Measurements from ENCODE around the gene HSPA1B.
"Not testable (repeated sequence)": the region's sequence is repeated elsewhere in the genome, so short reads cannot be mapped to it uniquely, and the experiment has no call there.

The HSPA1B gene

GRCh38 chr6:31831350-31832215 is 4.0 kb downstream of the HSPA1B start:
- no peaks in the 10 kb centered on the region for H3K27me3 ChIP-seq (ENCODE audit: control insufficient read depth, insufficient read depth, low read length)
- no peak overlapping the region for H3K9ac ChIP-seq (ENCODE audit: low read length)
- peaks cover 17% of the 10 kb centered on the region for H3K36me3 ChIP-seq (ENCODE audit: control insufficient read depth, insufficient read depth, low read length)
- H3K27ac ChIP-seq (ENCODE audit: low read depth, low read length), result no peak overlapping the region
- H3K4me1 ChIP-seq (ENCODE audit: control insufficient read depth, insufficient read depth, low read length), result peaks cover 12% of the 10 kb centered on the region; the same call in 1 of the 2 replicates
- no peaks in the 10 kb centered on the region for H3K9me3 ChIP-seq (ENCODE audit: control insufficient read depth, insufficient read depth, low read depth, low read length)
- peak overlapping the region; percentile 70 for H3K4me3 ChIP-seq (ENCODE audit: low read depth, low read length)

GRCh38 chr6:31834367-31835250 is 7.1 kb downstream of the HSPA1B start:
- Histone ChIP-seq H3K9me3 (ENCODE audit: control insufficient read depth, insufficient read depth, low read depth, low read length) (no peaks in the 10 kb centered on the region), H3K4me1 (ENCODE audit: control insufficient read depth, insufficient read depth, low read length) (peaks cover 19% of the 10 kb centered on the region), H3K9ac (ENCODE audit: low read length) (peak overlapping the region; percentile 100), H3K27ac (ENCODE audit: low read depth, low read length) (peak overlapping the region; percentile 98), H3K4me3 (ENCODE audit: low read depth, low read length) (peak overlapping the region; percentile 99), H3K36me3 (ENCODE audit: control insufficient read depth, insufficient read depth, low read length) (peaks cover 47% of the 10 kb centered on the region), H3K27me3 (ENCODE audit: control insufficient read depth, insufficient read depth, low read length) (no peaks in the 10 kb centered on the region)

- Histone ChIP-seq H3K9me3 (ENCODE audit: control insufficient read depth, insufficient read depth, low read depth, low read length) (no peaks in the 10 kb centered on the region), H3K4me1 (ENCODE audit: control insufficient read depth, insufficient read depth, low read length) (peaks cover 13% of the 10 kb centered on the region), H3K36me3 (ENCODE audit: control insufficient read depth, insufficient read depth, low read length) (peaks cover 62% of the 10 kb centered on the region), H3K4me3 (ENCODE audit: low read depth, low read length) (peak overlapping the region; percentile 99), H3K9ac (ENCODE audit: low read length) (peak overlapping the region; percentile 100), H3K27me3 (ENCODE audit: control insufficient read depth, insufficient read depth, low read length) (no peaks in the 10 kb centered on the region), H3K27ac (ENCODE audit: low read depth, low read length) (peak overlapping the region; percentile 60; the same call in 1 of the 2 replicates)
Measured at GRCh38 chr6:31836047-31836473, 8.5 kb downstream of the HSPA1B start.

DNA sequence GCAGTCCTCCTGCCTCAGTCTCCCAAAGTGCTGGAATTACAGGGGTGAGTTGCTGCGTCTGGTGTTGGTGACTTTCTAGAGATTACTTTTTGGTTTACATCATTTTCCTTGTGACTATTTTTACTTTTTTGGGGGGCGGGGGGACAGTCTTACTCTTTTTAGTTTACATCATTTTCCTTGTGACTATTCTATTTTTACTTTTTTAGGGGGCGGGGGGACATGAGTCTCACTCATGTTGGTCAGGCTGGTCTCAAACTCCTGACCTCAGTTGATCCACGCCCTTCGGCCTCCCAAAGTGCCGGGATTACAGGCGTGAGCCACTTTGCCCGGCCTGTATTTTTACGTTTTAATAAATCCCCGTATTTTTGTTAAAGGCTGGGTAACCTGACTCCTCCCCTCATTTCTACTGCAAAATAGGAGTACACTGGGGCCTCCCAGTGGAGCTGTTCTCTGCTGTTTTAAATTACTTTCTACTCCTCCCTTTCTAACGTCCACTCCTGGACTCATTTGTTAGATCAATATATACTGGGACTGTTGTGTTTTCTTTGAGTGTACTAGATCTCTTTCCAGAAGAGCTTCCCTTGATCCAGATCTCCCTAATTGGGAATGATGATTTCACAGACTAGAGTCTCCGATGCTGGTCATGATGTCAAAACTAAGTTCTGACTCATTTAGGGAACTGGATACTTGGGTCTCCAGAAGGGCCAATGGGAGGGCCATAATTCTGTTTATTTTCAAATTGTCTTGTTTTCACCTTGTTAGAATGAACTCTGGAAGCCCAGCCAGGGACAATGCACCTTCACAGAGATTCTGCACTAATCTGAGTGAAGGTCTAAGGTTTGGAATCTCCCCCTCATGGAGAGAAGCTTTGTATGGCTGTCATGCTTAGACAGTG is 9.2 kb downstream of the HSPA1B start:
- Histone ChIP-seq H3K36me3 (ENCODE audit: control insufficient read depth, insufficient read depth, low read length) (peaks cover 63% of the 10 kb centered on the region), H3K27ac (ENCODE audit: low read depth, low read length) (peak overlapping the region; percentile 60; the same call in 1 of the 2 replicates), H3K9me3 (ENCODE audit: control insufficient read depth, insufficient read depth, low read depth, low read length) (no peaks in the 10 kb centered on the region), H3K4me1 (ENCODE audit: control insufficient read depth, insufficient read depth, low read length) (peaks cover 12% of the 10 kb centered on the region), H3K9ac (ENCODE audit: low read length) (peak overlapping the region; percentile 100), H3K4me3 (ENCODE audit: low read depth, low read length) (peak overlapping the region; percentile 99), H3K27me3 (ENCODE audit: control insufficient read depth, insufficient read depth, low read length) (no peaks in the 10 kb centered on the region)

DNA sequence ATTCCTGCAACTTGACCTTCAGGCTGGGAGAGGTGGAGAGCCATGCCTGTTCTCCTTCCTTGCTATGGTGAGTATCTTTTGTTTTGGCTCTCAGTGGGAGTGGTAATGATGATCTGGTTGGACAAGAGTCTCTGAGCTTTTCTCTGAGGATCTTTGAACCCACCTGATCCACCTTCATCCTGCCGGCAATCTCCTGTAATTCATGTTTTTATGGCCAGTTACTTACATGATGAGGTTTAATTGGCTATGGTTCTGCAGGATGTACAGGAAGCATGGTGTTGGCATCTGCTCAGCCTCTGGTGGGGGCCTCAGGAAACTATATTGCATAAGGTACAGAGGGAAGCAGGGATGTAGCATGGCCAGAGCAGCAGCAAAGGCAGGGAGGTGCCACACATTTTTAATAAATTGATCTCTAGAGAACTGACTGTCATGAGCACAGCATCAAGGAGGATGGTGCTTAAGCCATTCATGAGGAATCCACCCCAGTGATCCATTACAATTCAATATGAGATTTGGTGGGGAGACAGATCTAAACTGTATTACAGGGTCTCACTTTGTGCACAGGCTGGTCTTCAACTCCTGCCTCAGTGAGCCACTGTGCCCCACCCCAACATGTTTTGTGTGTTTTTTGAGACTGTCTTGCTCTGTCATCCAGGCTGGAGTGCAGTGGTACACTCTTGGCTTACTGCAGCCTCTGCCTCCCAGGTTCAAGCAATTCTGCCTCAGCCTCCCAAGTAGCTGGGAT is 10.0 kb downstream of the HSPA1B start:
- Histone ChIP-seq H3K4me1 (ENCODE audit: control insufficient read depth, insufficient read depth, low read length) (peaks cover 12% of the 10 kb centered on the region), H3K27ac (ENCODE audit: low read depth, low read length) (no peak overlapping the region), H3K9ac (ENCODE audit: low read length) (peak overlapping the region; percentile 100), H3K36me3 (ENCODE audit: control insufficient read depth, insufficient read depth, low read length) (peaks cover 63% of the 10 kb centered on the region), H3K9me3 (ENCODE audit: control insufficient read depth, insufficient read depth, low read depth, low read length) (no peaks in the 10 kb centered on the region), H3K4me3 (ENCODE audit: low read depth, low read length) (peak overlapping the region; percentile 99), H3K27me3 (ENCODE audit: control insufficient read depth, insufficient read depth, low read length) (no peaks in the 10 kb centered on the region)

DNA sequence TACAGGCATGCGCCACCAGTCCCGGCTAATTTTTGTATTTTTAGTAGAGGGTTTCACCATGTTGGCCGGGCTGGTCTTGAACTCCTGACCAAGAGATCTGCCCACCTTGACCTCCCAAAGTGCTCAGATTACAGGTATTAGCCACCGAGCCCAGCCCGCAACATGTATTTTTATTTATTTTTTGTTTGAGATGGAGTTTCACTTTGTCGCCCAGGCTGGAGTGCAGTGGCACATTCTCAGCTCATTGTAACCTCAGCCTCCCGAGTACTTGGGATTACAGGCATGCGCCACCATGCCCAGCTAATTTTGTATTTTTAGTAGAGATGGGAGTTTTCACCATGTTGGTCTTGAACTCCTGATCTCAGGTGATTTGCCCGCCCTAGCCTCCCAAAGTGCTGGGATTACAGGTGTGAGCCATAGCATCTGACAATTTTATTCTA is 10.6 kb downstream of the HSPA1B start:
- Histone ChIP-seq H3K36me3 (ENCODE audit: control insufficient read depth, insufficient read depth, low read length) (peaks cover 63% of the 10 kb centered on the region), H3K4me3 (ENCODE audit: low read depth, low read length) (peak overlapping the region; percentile 99), H3K4me1 (ENCODE audit: control insufficient read depth, insufficient read depth, low read length) (peaks cover 12% of the 10 kb centered on the region)
- not testable (repeated sequence) for H3K27ac ChIP-seq (ENCODE audit: low read depth, low read length); H3K9me3 ChIP-seq (ENCODE audit: control insufficient read depth, insufficient read depth, low read depth, low read length); H3K27me3 ChIP-seq (ENCODE audit: control insufficient read depth, insufficient read depth, low read length); H3K9ac ChIP-seq (ENCODE audit: low read length)

GRCh38 chr6:31838968-31839367 is 11.4 kb downstream of the HSPA1B start:
- Histone ChIP-seq H3K4me1 (ENCODE audit: control insufficient read depth, insufficient read depth, low read length) (peaks cover 12% of the 10 kb centered on the region), H3K27me3 (ENCODE audit: control insufficient read depth, insufficient read depth, low read length) (no peaks in the 10 kb centered on the region), H3K27ac (ENCODE audit: low read depth, low read length) (no peak overlapping the region), H3K36me3 (ENCODE audit: control insufficient read depth, insufficient read depth, low read length) (peaks cover 63% of the 10 kb centered on the region), H3K9ac (ENCODE audit: low read length) (no peak overlapping the region), H3K9me3 (ENCODE audit: control insufficient read depth, insufficient read depth, low read depth, low read length) (no peaks in the 10 kb centered on the region), H3K4me3 (ENCODE audit: low read depth, low read length) (peak overlapping the region; percentile 15; the same call in 1 of the 2 replicates)

DNA sequence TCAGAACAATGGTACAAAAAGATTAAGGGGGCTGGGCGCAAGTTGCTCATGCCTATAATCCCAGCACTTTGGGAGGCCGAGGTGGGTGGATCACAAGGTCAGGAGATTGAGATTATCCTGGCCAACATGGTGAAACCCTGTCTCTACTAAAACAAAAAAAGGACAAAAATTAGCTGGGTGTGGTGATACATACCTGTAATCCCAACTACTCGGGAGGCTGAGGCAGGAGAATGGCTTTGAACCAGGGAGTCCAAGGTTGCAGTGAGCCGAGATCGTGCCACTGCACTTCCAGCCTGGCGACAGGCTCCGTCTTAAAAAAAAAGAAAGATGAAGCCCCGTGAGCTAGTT is 12.2 kb downstream of the HSPA1B start:
- H3K27ac ChIP-seq (ENCODE audit: low read depth, low read length); H3K4me3 ChIP-seq (ENCODE audit: low read depth, low read length); H3K9me3 ChIP-seq (ENCODE audit: control insufficient read depth, insufficient read depth, low read depth, low read length); H3K9ac ChIP-seq (ENCODE audit: low read length); H3K27me3 ChIP-seq (ENCODE audit: control insufficient read depth, insufficient read depth, low read length): not testable (repeated sequence)
- Histone ChIP-seq H3K36me3 (ENCODE audit: control insufficient read depth, insufficient read depth, low read length) (peaks cover 63% of the 10 kb centered on the region), H3K4me1 (ENCODE audit: control insufficient read depth, insufficient read depth, low read length) (peaks cover 12% of the 10 kb centered on the region)

DNA sequence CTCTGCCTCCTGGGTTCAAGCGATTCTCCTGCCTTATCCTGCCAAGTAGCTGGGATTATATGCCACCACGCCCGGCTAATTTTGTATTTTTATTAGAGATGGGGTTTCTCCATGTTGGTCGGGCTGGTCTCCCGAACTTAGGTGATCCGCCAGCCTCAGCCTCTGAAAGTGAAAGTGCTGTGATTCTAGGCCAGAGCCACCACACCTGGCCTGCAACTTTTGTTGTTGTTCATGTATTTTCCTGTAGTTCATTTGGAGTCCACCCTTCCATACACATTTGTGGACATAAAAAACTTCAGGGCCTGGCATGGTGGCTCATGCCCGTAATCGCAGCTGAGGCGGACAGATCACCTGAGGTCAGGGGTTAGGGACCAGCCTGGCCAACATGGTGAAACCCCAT is 14.5 kb downstream of the HSPA1B start:
- Histone ChIP-seq H3K4me3 (ENCODE audit: low read depth, low read length) (no peak overlapping the region), H3K36me3 (ENCODE audit: control insufficient read depth, insufficient read depth, low read length) (peaks cover 41% of the 10 kb centered on the region), H3K27me3 (ENCODE audit: control insufficient read depth, insufficient read depth, low read length) (no peaks in the 10 kb centered on the region), H3K9me3 (ENCODE audit: control insufficient read depth, insufficient read depth, low read depth, low read length) (no peaks in the 10 kb centered on the region), H3K27ac (ENCODE audit: low read depth, low read length) (no peak overlapping the region), H3K4me1 (ENCODE audit: control insufficient read depth, insufficient read depth, low read length) (peaks cover 6% of the 10 kb centered on the region), H3K9ac (ENCODE audit: low read length) (no peak overlapping the region)

DNA sequence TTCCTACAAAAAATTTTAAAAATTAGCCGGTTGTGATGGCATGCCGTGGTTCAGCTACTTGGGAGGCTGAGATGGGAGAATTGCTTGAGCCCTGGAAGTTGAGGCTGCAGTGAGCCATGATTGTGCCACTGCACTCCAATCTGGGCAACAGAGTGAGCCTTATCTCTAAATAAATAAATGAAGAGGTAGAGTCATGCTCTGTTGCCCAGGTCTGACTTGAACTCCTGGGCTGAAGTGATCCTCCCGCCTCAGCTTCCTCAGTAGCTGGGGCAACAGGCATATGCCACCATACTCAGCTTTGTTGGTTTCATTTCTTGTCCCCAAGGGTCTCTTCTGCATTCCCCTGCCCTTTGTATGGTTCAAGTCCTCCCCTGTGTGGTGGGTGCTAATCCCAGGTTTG is 17.0 kb downstream of the HSPA1B start:
- peaks cover 17% of the 10 kb centered on the region for H3K36me3 ChIP-seq (ENCODE audit: control insufficient read depth, insufficient read depth, low read length)
- no peaks in the 10 kb centered on the region for H3K4me1 ChIP-seq (ENCODE audit: control insufficient read depth, insufficient read depth, low read length)
- no peak overlapping the region for H3K9ac ChIP-seq (ENCODE audit: low read length)
- no peak overlapping the region for H3K4me3 ChIP-seq (ENCODE audit: low read depth, low read length)
- no peaks in the 10 kb centered on the region for H3K27me3 ChIP-seq (ENCODE audit: control insufficient read depth, insufficient read depth, low read length)
- no peak overlapping the region for H3K27ac ChIP-seq (ENCODE audit: low read depth, low read length)
- H3K9me3 ChIP-seq (ENCODE audit: control insufficient read depth, insufficient read depth, low read depth, low read length), result no peaks in the 10 kb centered on the region
